Mucosa of rectum (tissue), 2 donors: ENCODE data around the gene ASAH2.

Experiments
- H3K27ac ChIP-seq, 2 donors: one replicate each; pipeline ENCODE4 v1.7.0; 2013; ENCODE audit warnings: inconsistent platforms in 2 of 2, low read depth in 2 of 2, low read length in 2 of 2
- H3K27me3 ChIP-seq, 2 donors: one replicate each; pipeline ENCODE4 v1.7.0; 2013; ENCODE audit warnings: low read length in 2 of 2; ENCODE audit not compliant: control insufficient read depth in 2 of 2, insufficient read depth in 2 of 2
- H3K36me3 ChIP-seq, 2 donors: one replicate each; pipeline ENCODE4 v1.7.0; 2013; ENCODE audit warnings: low read length in 2 of 2; ENCODE audit not compliant: control insufficient read depth in 2 of 2, insufficient read depth in 2 of 2
- H3K4me1 ChIP-seq, 2 donors: one replicate each; pipeline ENCODE4 v1.7.0; 2013; ENCODE audit warnings: low read length in 2 of 2, mild to moderate bottlenecking in 1 of 2; ENCODE audit not compliant: control insufficient read depth in 2 of 2, insufficient read depth in 2 of 2
- H3K4me3 ChIP-seq, 2 donors: one replicate each; pipeline ENCODE4 v1.7.0; 2013; ENCODE audit warnings: low read length in 2 of 2
- H3K9ac ChIP-seq, 2 donors: one replicate each; pipeline ENCODE4 v1.7.0; 2013; ENCODE audit warnings: low read length in 2 of 2, low read depth in 1 of 2, mild to moderate bottlenecking in 1 of 2
- H3K9me3 ChIP-seq, 2 donors: one replicate each; pipeline ENCODE4 v1.7.0; 2013; ENCODE audit warnings: low read length in 2 of 2; ENCODE audit not compliant: control insufficient read depth in 2 of 2
- donor health status: healthy.
- donor health status: Normal muscosa, but diverticular disease.

The ASAH2 gene

GRCh38 chr10:50231515-50232260, 19.6 kb downstream of the ASAH2 start:
- no peaks in the 10 kb centered on the region for H3K27me3 ChIP-seq
- H3K36me3 ChIP-seq, result no peaks in the 10 kb centered on the region
- no peak overlapping the region for H3K9ac ChIP-seq
- no peak overlapping the region for H3K27ac ChIP-seq
- H3K4me1 ChIP-seq, result peaks cover 3 to 12% of the 10 kb centered on the region in 2 donors
- H3K9me3 ChIP-seq, result no peaks in the 10 kb centered on the region
- no peak overlapping the region for H3K4me3 ChIP-seq

- Histone ChIP-seq H3K27me3 (no peaks in the 10 kb centered on the region), H3K4me3 (no peak overlapping the region), H3K4me1 (peaks cover 3 to 8% of the 10 kb centered on the region in 2 donors), H3K27ac (no peak overlapping the region), H3K9ac (no peak overlapping the region), H3K36me3 (no peaks in the 10 kb centered on the region), H3K9me3 (no peaks in the 10 kb centered on the region)
Measured at GRCh38 chr10:50229460-50229859, 21.9 kb downstream of the ASAH2 start.

GRCh38 chr10:50228672-50229071, 22.6 kb downstream of the ASAH2 start:
- H3K27me3 ChIP-seq, result no peaks in the 10 kb centered on the region
- no peaks in the 10 kb centered on the region for H3K36me3 ChIP-seq
- no peak overlapping the region for H3K27ac ChIP-seq
- no peaks in the 10 kb centered on the region for H3K9me3 ChIP-seq
- no peak overlapping the region for H3K9ac ChIP-seq
- peaks cover 3 to 8% of the 10 kb centered on the region in 2 donors for H3K4me1 ChIP-seq
- no peak overlapping the region for H3K4me3 ChIP-seq

GRCh38 chr10:50226610-50227009, 24.7 kb downstream of the ASAH2 start:
- no peaks in the 10 kb centered on the region for H3K36me3 ChIP-seq

GRCh38 chr10:50224330-50224952, 26.9 kb downstream of the ASAH2 start:
- no peaks in the 10 kb centered on the region for H3K27me3 ChIP-seq
- H3K4me3 ChIP-seq, result no peak overlapping the region
- no peaks in the 10 kb centered on the region for H3K4me1 ChIP-seq
- no peak overlapping the region for H3K9ac ChIP-seq
- H3K36me3 ChIP-seq, result no peaks in the 10 kb centered on the region
- H3K9me3 ChIP-seq, result no peaks in the 10 kb centered on the region
- no peak overlapping the region for H3K27ac ChIP-seq

More at GRCh38 chr10:50226610-50227009, 24.7 kb downstream of the ASAH2 start:
- H3K27me3 ChIP-seq, result no peaks in the 10 kb centered on the region
- no peak overlapping the region for H3K4me3 ChIP-seq
- peaks cover under 1 to 3% of the 10 kb centered on the region in 2 donors for H3K4me1 ChIP-seq
- no peak overlapping the region for H3K9ac ChIP-seq
- H3K27ac ChIP-seq, result no peak overlapping the region
- H3K9me3 ChIP-seq, result no peaks in the 10 kb centered on the region

- Histone ChIP-seq H3K9me3 (no peaks in the 10 kb centered on the region), H3K9ac (no peak overlapping the region), H3K27ac (no peak overlapping the region), H3K27me3 (no peaks in the 10 kb centered on the region), H3K4me3 (no peak overlapping the region), H3K4me1 (no peaks in the 10 kb centered on the region), H3K36me3 (no peaks in the 10 kb centered on the region)
Measured at GRCh38 chr10:50222199-50222598, 29.1 kb downstream of the ASAH2 start.

GRCh38 chr10:50221470-50221869, 29.8 kb downstream of the ASAH2 start:
- Histone ChIP-seq H3K36me3 (no peaks in the 10 kb centered on the region), H3K27ac (no peak overlapping the region), H3K9me3 (no peaks in the 10 kb centered on the region), H3K9ac (no peak overlapping the region), H3K4me3 (no peak overlapping the region), H3K4me1 (no peaks in the 10 kb centered on the region), H3K27me3 (no peaks in the 10 kb centered on the region)

- no peaks in the 10 kb centered on the region for H3K9me3 ChIP-seq
- no peak overlapping the region for H3K9ac ChIP-seq
- H3K27ac ChIP-seq, result no peak overlapping the region
- no peaks in the 10 kb centered on the region for H3K27me3 ChIP-seq
- no peak overlapping the region for H3K4me3 ChIP-seq
- no peaks in the 10 kb centered on the region for H3K36me3 ChIP-seq
- H3K4me1 ChIP-seq, result no peaks in the 10 kb centered on the region
Measured at GRCh38 chr10:50219646-50220045, 31.7 kb downstream of the ASAH2 start.

- H3K4me3 ChIP-seq, result no peak overlapping the region
- H3K27me3 ChIP-seq, result no peaks in the 10 kb centered on the region
- H3K9ac ChIP-seq, result no peak overlapping the region
- no peak overlapping the region for H3K27ac ChIP-seq
- H3K4me1 ChIP-seq, result no peaks in the 10 kb centered on the region
- no peaks in the 10 kb centered on the region for H3K9me3 ChIP-seq
- H3K36me3 ChIP-seq, result no peaks in the 10 kb centered on the region
Measured at GRCh38 chr10:50219200-50219599, 32.1 kb downstream of the ASAH2 start.

- H3K4me3 ChIP-seq, result no peak overlapping the region
- no peak overlapping the region for H3K9ac ChIP-seq
- no peak overlapping the region for H3K27ac ChIP-seq
- H3K27me3 ChIP-seq, result no peaks in the 10 kb centered on the region
- no peaks in the 10 kb centered on the region for H3K4me1 ChIP-seq
- no peaks in the 10 kb centered on the region for H3K36me3 ChIP-seq
- H3K9me3 ChIP-seq, result no peaks in the 10 kb centered on the region
Measured at GRCh38 chr10:50216894-50217293, 34.4 kb downstream of the ASAH2 start.
